ENCODE data around the gene CSGALNACT2.

Gene CSGALNACT2

DNA sequence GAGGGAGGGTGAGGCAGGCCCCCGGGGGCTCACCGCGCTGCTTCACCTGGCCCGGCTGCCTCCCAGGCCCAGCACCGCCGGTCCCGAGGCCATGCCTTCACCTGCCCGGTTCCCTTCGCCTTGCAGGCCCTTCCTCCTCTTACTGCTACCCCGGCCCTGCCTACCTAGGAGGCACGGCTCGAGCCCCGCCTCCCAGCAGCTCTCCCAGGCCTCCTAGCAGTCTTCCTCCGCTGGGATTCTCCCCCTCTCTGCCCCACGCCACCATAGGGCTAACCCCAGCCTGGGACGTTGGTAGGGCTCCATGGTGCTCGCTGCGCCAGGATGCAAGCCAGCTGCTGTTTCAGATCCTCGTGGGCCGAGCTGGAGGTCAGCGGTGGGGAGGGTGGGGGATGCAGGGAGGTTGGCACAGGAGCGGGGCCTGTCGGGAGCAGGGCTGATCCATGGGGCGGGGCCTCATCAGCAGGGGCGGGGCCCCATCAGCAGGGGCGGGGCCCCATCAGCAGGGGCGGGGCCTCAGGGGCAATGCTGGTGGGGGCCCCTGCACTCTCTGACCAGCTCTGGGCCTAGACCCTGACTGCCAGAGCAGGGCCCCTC is 65.3 kb downstream of the CSGALNACT2 start:
- Histone ChIP-seq H3K9me3 (ENCODE audit: control insufficient read depth, insufficient read depth, low read length) (no peaks in the 10 kb centered on the region), H3K4me3 (ENCODE audit: low read depth, low read length) (peak overlapping the region; percentile 94), H3K36me3 (ENCODE audit: control insufficient read depth, insufficient read depth, low read length) (peaks cover 24% of the 10 kb centered on the region), H3K9ac (ENCODE audit: low read depth, low read length) (peak overlapping the region; percentile 83), H3K4me1 (ENCODE audit: control insufficient read depth, insufficient read depth, low read length) (peaks cover 5% of the 10 kb centered on the region), H3K27me3 (ENCODE audit: control insufficient read depth, insufficient read depth, low read length) (no peaks in the 10 kb centered on the region)

DNA sequence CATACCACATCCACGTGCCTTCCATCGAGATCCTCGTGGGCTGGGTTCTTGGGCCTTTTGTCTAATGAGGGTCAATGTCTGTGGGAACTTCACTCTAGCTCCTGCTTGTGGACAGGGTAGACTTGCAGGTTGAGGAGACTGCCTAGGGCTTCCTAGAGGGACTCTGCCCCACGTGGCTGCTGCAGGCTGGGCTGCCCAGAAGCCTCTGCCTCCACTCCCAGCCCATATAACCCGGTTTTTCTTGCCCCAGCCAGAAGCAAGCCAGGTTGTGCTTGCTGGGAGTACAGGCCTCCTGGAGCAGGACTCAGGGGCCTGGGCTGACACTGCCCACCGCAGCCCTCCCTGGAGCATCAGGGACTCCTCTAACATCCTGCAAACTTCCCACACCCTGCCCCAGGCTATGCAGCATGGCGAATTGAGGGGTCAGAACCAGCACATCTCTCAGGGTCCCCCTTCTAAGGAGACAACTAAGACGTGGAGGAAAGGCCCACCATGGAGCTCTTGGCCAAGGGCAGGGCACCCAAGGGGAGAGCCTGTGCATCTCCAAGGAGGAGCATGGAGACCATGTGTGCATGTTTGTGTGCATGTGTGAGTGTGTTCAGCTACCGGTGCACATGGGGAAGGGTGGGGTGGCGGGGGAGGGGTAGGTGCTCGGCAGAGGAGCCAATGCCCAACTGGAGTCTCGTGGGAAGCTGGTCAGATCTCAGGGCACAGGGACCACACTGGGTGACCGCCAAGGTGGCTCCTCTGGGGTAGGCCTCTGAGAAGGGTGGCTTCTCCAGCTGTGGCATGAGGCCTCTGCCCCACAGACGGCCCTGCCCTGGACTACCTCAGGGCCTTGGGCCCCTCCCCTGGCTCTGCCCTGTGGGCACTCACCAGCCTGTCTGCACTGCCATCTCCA is 66.0 kb downstream of the CSGALNACT2 start:
- peaks cover 17% of the 10 kb centered on the region for H3K36me3 ChIP-seq (ENCODE audit: control insufficient read depth, insufficient read depth, low read length)
- H3K9ac ChIP-seq (ENCODE audit: low read depth, low read length), result no peak overlapping the region
- H3K27me3 ChIP-seq (ENCODE audit: control insufficient read depth, insufficient read depth, low read length), result no peaks in the 10 kb centered on the region
- peaks cover 5% of the 10 kb centered on the region for H3K4me1 ChIP-seq (ENCODE audit: control insufficient read depth, insufficient read depth, low read length)
- H3K4me3 ChIP-seq (ENCODE audit: low read depth, low read length), result no peak overlapping the region
- no peaks in the 10 kb centered on the region for H3K9me3 ChIP-seq (ENCODE audit: control insufficient read depth, insufficient read depth, low read length)

DNA sequence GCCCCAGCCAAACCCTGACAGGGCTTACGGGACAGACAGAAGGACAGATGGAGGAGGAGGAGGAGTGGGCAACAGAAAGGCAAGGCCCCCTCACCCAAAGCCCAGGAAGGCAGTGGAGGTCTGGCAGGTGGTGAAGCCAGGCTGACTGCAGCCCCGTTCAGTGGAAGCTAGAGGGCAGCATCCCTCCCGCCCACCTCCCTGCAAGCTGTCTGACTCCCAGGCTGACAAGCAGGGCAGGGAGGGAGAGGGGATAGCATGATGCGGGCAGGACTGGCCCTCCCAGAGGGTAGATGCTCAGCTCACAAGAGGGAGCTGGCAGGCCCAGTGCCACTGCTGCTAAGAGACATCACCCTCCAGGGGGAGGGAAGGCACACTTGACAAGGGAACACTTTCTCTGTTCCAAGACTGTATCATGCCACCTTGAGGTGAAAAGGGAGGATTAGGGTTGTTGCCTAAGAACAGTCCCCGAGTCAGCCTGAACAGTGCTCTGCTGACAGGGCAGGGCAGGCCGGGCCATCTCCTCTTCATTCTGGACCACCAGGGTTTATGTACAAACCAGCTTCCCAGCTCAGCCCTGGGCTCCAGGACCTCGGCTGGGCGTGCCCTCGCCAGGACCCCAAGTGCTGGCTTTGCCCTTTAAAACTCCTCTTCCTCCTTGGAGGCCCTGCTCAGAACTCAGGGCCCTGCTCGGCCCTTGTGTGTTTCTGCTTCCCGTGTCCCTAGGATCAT is 66.9 kb downstream of the CSGALNACT2 start:
- Histone ChIP-seq H3K9me3 (ENCODE audit: control insufficient read depth, insufficient read depth, low read length) (no peaks in the 10 kb centered on the region), H3K36me3 (ENCODE audit: control insufficient read depth, insufficient read depth, low read length) (peaks cover 9% of the 10 kb centered on the region), H3K27me3 (ENCODE audit: control insufficient read depth, insufficient read depth, low read length) (no peaks in the 10 kb centered on the region), H3K9ac (ENCODE audit: low read depth, low read length) (no peak overlapping the region), H3K4me3 (ENCODE audit: low read depth, low read length) (no peak overlapping the region), H3K4me1 (ENCODE audit: control insufficient read depth, insufficient read depth, low read length) (peaks cover 5% of the 10 kb centered on the region)

DNA sequence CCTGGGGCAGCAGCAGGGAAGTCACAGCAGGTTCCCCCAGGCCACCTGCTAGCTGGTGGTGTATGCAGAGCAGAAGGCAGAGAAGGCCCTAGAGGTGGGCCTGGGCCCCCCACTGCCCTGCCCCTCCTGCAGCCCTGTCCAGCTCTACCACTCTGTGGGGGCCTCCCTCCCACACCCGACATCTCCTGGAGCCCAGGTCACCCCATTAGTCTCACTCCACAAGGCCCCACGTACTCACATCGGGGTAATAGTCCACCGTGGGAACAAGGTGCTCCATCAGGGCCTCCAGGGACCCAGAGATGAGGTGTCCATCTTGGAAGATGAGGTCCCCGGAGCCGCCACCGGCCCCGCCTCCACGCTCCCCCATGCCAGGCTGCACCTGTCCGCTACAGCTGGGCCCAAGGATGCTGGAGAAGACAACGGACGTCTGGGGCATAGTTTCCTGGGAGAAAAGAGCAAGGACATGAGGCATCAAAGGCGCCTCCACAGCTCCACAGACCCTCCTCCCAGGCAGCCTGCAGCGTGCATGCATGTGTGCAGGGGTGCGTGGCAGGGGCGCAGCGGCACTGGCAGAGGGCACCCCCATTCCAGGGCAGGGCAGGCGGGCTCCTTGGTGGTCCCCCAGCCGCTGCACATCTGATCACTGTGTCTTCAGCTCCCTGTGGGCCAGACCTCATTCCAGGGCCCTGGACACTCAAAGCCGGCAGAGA is 67.6 kb downstream of the CSGALNACT2 start:
- peaks cover 1% of the 10 kb centered on the region for H3K36me3 ChIP-seq (ENCODE audit: control insufficient read depth, insufficient read depth, low read length)
- H3K4me1 ChIP-seq (ENCODE audit: control insufficient read depth, insufficient read depth, low read length), result peaks cover 5% of the 10 kb centered on the region
- H3K27me3 ChIP-seq (ENCODE audit: control insufficient read depth, insufficient read depth, low read length), result no peaks in the 10 kb centered on the region
- no peak overlapping the region for H3K4me3 ChIP-seq (ENCODE audit: low read depth, low read length)
- no peaks in the 10 kb centered on the region for H3K9me3 ChIP-seq (ENCODE audit: control insufficient read depth, insufficient read depth, low read length)
- no peak overlapping the region for H3K9ac ChIP-seq (ENCODE audit: low read depth, low read length)

DNA sequence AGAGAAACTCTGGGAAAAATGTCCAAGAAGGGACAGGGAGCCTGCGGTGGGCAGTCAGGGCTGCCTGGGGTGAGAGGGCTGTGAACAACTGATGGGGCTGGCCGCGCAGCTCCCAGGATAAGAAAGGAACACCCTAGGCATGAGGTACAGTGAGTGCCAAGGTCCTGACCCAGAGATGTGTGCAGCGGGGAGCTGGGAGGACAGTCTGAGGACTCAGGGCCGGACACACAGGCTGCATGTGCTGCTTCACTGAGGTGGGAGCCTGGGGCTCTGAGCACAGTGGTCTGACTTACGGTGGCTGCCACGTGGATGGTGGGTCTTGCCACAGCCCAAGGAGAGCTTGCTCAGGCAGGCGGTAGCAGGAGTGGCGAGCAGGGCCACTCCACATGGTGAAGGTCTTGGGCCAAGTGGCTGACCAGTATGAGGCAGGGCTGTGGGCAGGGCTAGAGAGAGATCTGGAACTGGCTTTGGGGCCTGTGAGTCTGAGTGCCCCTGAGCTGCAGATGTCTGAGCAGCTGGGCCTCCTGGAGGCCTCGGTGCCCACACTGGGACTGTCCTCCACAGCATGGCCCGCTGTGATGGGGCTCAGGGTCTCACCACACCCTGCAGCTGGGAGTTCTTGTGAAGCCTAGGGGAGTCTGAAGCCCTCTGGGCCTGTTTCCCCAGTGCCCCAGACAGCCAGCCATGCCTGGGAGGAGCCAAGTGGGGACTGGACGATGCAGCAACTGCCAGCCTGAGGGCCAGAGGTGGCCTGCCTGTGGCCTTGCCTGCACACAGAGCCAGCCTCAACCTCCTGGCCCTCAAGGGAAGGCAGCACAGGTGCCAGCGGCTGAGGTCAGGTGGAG is 68.4 kb downstream of the CSGALNACT2 start:
- Histone ChIP-seq H3K9ac (ENCODE audit: low read depth, low read length) (no peak overlapping the region), H3K36me3 (ENCODE audit: control insufficient read depth, insufficient read depth, low read length) (no peaks in the 10 kb centered on the region), H3K4me3 (ENCODE audit: low read depth, low read length) (no peak overlapping the region), H3K4me1 (ENCODE audit: control insufficient read depth, insufficient read depth, low read length) (peaks cover 5% of the 10 kb centered on the region), H3K9me3 (ENCODE audit: control insufficient read depth, insufficient read depth, low read length) (no peaks in the 10 kb centered on the region), H3K27me3 (ENCODE audit: control insufficient read depth, insufficient read depth, low read length) (no peaks in the 10 kb centered on the region)

DNA sequence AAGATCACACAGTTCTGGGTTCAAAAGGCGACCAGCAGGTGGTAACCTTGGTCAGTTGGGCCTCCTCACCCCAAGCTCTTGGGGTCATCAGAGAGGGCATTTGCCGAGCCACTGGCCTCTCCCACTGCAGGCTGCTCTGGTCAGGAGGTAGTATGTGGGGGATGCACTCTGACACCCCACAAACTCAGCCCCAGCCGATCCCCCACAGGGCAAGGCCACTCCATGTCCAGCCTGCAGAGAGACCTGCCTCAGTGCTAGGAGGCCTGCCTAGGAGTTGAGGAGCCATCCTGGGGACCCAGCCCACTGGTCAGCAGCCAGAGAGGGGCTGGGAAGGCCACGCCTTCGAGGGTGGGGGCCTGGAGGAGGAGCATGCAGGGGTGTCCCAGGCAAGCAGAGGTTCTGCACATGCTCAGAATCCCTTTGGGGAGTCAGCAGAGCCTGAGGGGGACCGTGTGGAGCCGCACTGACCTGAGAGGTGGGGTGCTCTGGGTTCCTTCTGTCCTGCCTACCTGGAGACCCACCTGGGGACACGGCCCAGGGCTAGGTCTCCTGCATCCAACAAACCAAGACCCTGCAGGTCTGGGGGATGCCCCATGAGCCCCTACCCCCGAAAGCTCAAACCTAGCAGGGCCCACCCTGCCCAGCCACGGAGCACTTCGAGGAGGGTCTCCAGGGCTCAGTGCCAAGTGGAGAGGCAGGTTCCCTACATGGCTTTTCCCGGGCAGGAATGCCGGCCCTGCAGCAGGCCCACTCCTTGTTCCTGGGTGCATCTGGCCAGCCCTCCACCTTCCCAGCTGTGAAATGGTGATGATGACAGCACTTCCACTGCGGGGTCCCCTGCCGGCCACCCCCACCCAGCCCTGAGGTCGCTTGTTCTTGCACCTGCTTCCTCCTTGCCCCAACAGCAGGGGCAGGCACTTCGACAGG is 70.2 kb downstream of the CSGALNACT2 start:
- H3K9ac ChIP-seq (ENCODE audit: low read depth, low read length), result no peak overlapping the region
- peaks cover 5% of the 10 kb centered on the region for H3K4me1 ChIP-seq (ENCODE audit: control insufficient read depth, insufficient read depth, low read length)

DNA sequence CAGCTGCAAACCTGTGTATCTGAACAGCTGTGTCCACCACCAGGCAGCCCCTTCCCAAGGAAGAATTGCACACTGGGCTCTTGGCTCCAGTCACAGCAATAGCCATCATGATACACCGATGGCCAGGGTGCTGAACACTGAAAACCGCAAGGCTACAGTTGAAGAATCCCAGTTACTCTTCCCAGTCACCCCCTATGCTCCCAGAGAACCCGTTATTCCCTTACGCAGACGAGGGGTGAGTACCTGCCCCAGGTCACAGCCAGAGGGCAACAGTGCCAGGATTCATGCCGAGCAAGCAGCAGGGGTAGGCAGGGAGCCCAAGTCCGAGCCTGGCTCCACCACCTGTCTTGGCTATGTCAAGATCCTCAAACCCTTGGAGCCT is 70.8 kb downstream of the CSGALNACT2 start:
- Histone ChIP-seq H3K9ac (ENCODE audit: low read depth, low read length) (no peak overlapping the region), H3K27me3 (ENCODE audit: control insufficient read depth, insufficient read depth, low read length) (no peaks in the 10 kb centered on the region), H3K4me3 (ENCODE audit: low read depth, low read length) (no peak overlapping the region), H3K9me3 (ENCODE audit: control insufficient read depth, insufficient read depth, low read length) (no peaks in the 10 kb centered on the region), H3K36me3 (ENCODE audit: control insufficient read depth, insufficient read depth, low read length) (no peaks in the 10 kb centered on the region), H3K4me1 (ENCODE audit: control insufficient read depth, insufficient read depth, low read length) (peaks cover 5% of the 10 kb centered on the region)

More for the DNA sequence above, 70.2 kb downstream of the CSGALNACT2 start:
- no peaks in the 10 kb centered on the region for H3K36me3 ChIP-seq (ENCODE audit: control insufficient read depth, insufficient read depth, low read length)
- H3K27me3 ChIP-seq (ENCODE audit: control insufficient read depth, insufficient read depth, low read length), result no peaks in the 10 kb centered on the region
- no peaks in the 10 kb centered on the region for H3K9me3 ChIP-seq (ENCODE audit: control insufficient read depth, insufficient read depth, low read length)
- no peak overlapping the region for H3K4me3 ChIP-seq (ENCODE audit: low read depth, low read length)

DNA sequence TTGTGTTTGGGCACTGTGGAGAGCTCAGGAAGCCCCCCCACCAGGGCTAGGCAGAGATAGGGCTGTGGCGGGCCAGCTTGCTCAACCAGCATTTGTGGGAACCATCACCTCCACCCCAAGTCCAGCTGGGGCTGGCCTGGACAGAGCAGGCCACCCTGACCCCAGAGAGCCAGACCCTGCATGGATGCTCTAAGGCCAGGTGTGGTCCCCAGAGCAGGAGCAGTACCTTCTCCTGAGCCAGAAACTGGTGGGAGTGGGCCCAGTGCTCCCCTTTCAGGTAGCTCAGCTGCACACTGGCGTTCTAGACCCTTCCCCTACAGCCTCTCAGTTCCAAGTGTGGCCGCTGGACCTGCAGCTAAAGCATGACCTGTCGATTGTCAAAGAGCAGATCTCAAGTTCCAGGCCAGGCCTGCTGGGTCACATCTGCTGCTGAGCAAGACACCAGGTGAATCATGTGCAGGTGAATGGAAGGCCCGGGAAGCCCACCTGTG is 71.5 kb downstream of the CSGALNACT2 start:
- Histone ChIP-seq H3K9ac (ENCODE audit: low read depth, low read length) (no peak overlapping the region), H3K4me3 (ENCODE audit: low read depth, low read length) (no peak overlapping the region), H3K36me3 (ENCODE audit: control insufficient read depth, insufficient read depth, low read length) (no peaks in the 10 kb centered on the region), H3K4me1 (ENCODE audit: control insufficient read depth, insufficient read depth, low read length) (peaks cover 4% of the 10 kb centered on the region), H3K9me3 (ENCODE audit: control insufficient read depth, insufficient read depth, low read length) (no peaks in the 10 kb centered on the region), H3K27me3 (ENCODE audit: control insufficient read depth, insufficient read depth, low read length) (no peaks in the 10 kb centered on the region)

DNA sequence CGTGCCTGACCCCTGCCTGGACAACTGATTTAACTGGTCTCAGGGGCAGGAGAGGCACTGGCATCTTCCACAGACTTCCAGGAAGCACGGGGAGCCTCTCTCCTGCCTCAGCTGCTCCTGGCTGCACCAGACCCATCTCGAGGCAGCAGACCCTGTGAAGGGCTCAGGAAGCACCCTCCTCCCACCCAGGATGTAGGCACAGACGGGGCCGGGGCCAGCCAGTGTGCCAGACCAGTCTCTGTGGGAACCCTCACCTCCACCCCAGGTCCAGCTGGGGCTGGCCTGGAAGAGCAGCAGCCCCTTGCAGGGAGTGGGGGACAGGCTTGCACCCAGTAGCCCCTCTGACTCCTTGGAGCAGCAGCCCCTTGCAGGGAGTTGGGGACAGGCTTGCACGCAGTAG is 72.3 kb downstream of the CSGALNACT2 start:
- no peaks in the 10 kb centered on the region for H3K27me3 ChIP-seq (ENCODE audit: control insufficient read depth, insufficient read depth, low read length)
- no peaks in the 10 kb centered on the region for H3K4me1 ChIP-seq (ENCODE audit: control insufficient read depth, insufficient read depth, low read length)
- no peak overlapping the region for H3K9ac ChIP-seq (ENCODE audit: low read depth, low read length)
- no peak overlapping the region for H3K4me3 ChIP-seq (ENCODE audit: low read depth, low read length)
- no peaks in the 10 kb centered on the region for H3K9me3 ChIP-seq (ENCODE audit: control insufficient read depth, insufficient read depth, low read length)
- no peaks in the 10 kb centered on the region for H3K36me3 ChIP-seq (ENCODE audit: control insufficient read depth, insufficient read depth, low read length)

DNA sequence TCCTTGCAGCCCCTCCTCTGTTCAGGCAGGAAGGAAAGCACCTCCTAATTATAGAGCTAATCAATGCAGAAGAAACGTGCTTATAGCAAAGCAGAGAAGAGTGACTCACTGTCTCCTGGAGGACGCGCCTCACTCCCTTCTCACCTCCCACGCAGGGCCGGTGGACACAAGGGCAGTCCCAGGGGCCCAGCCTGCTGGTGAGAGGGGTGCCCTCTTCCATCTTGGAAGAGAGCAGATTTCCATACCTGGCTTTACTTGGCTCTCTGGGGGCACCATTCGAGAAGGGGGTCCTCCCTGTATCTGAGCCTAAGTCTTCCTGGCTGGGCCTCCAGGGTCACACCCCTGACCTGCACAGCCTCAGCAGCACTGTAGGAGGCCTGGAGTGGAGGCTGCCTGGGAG is 72.8 kb downstream of the CSGALNACT2 start:
- H3K4me3 ChIP-seq (ENCODE audit: low read depth, low read length), result no peak overlapping the region
- no peaks in the 10 kb centered on the region for H3K36me3 ChIP-seq (ENCODE audit: control insufficient read depth, insufficient read depth, low read length)
- no peaks in the 10 kb centered on the region for H3K4me1 ChIP-seq (ENCODE audit: control insufficient read depth, insufficient read depth, low read length)
- H3K9ac ChIP-seq (ENCODE audit: low read depth, low read length), result no peak overlapping the region
- H3K9me3 ChIP-seq (ENCODE audit: control insufficient read depth, insufficient read depth, low read length), result no peaks in the 10 kb centered on the region
- no peaks in the 10 kb centered on the region for H3K27me3 ChIP-seq (ENCODE audit: control insufficient read depth, insufficient read depth, low read length)
